Ovary (tissue), 3 donors: ENCODE results near the gene SPATA13.

Experiments
- CTCF ChIP-seq, 3 donors: fragments of 450-650 bp in 2 of 3; fragments of 200-600 bp in 1 of 3; IDR thresholded peaks; one replicate each; pipeline versions ENCODE4 v1.5.1 to v1.8.0; 2016 to 2022; ENCODE audit warnings: antibody characterized with exemption in 3 of 3, mild to moderate bottlenecking in 1 of 3
- EP300 ChIP-seq: sonication (generic); formaldehyde crosslinking; IDR thresholded peaks from one replicate; pipeline ENCODE4 v1.6.1; 2017; ENCODE audit warnings: antibody characterized with exemption
- POLR2A ChIP-seq: fragments of 450-650 bp; IDR thresholded peaks from one replicate; pipeline ENCODE4 v1.6.1; 2017; ENCODE audit warnings: antibody characterized with exemption, mild to moderate bottlenecking, moderate library complexity
- donor health status: DM: no; HTN: no; CAD: no.

GRCh38 chr13:24299488-24300114 lies 139.1 kb downstream of the SPATA13 start:
- TF ChIP-seq CTCF (IDR thresholded peaks at IDR 0.05) = no peak
- TF ChIP-seq POLR2A = no peak
- no peak for TF ChIP-seq EP300
